ENCODE measurements around the gene CCDC47. TPM values are rescaled to one million over a fixed set of nuclear protein-coding genes. Genes with fewer than 3 reads are reported as not detected.
A peak's percentile ranks its signal among the peaks of the same experiment; 100 is the strongest.

CCDC47 gene
- total RNA-seq, 4 donors from 2014 or later: 55.9 to 66.4 (median 63.7) TPM

DNA sequence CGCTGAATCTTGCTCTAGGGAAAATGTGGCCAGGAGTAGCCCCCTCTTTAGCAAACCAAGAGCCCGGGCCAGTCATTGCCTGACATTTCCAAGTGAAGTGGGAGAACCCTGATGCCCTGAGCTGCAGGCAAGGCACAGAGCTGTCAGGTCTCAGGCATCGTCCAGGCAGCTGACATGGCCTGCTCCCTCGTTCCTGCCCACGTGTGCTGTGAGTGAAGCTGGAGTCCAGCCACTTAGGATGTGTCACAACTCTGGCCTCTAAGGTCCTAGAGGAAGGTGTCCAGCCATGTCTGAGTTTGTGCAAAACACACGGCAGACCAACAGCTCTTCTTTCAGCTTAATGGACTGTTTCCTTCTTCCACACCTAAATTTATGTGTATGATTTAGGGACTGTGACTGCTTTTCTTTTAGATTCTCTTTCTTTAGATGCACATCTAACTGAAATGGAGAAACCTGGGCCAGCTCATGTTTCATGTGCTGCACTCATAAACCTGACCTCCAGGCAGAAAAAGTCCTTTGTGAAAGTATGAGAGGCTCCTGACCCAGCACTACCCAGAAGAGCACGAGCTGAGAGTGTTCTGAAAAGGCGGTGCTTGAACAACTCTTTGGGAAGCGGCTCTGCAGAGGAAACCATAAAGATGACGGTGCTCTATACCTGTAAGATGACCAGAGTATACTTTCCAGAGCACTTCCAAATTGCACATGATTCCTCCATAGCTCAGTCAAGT lies 58.7 kb downstream of the CCDC47 start:
- H3K27me3 ChIP-seq: no peaks in the 10 kb centered on the region
- H3K4me3 ChIP-seq: no peak overlapping the region
- no peaks in the 10 kb centered on the region for H3K9me3 ChIP-seq
- intact Hi-C loops (cut with DNase I): no loop called here
- no peak overlapping the region for H3K27ac ChIP-seq
- DNase-seq: no peak
- H3K4me1 ChIP-seq: no peaks in the 10 kb centered on the region
- TF ChIP-seq CTCF (IDR thresholded peaks at IDR 0.05): no peak
- no peak for TF ChIP-seq POLR2A (IDR thresholded peaks at IDR 0.05)
- H3K36me3 ChIP-seq: peaks cover 0 to 61% (median 15%) of the 10 kb centered on the region in 3 donors
- WGBS, 2 donors: 69 to 72% methylated on average over 7 to 9 of the region's 10 CpGs

DNA sequence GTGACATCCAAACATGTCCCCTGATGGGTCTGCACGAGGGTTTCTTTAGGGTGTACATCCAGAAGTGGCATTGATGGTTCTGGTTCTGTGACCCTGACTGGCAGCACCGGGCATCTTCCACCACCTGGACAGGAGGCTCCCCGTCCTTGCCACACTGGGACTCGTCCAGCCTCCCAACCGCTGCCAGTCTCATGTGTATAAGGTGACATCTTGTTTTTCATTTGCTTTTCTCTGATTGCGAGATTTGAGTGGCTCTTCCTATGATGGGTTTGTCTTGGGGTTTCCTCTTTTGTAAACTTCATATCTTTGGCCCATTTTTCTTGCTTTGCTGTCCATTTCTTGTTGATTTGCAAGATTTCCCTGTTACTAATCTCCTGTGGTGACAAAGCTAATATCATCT lies 64.3 kb downstream of the CCDC47 start:
- 90 to 95% methylated on average over 6 of the region's 6 CpGs for WGBS, 2 donors
- Histone ChIP-seq H3K4me3 (no peak overlapping the region), H3K27me3 (no peaks in the 10 kb centered on the region), H3K4me1 (peaks cover 0 to 17% (median 0%) of the 10 kb centered on the region in 3 donors), H3K36me3 (peaks cover 0 to 97% (median 18%) of the 10 kb centered on the region in 3 donors), H3K27ac (no peak overlapping the region), H3K9me3 (no peaks in the 10 kb centered on the region)
- no peak for TF ChIP-seq CTCF (IDR thresholded peaks at IDR 0.05)
- no peak for TF ChIP-seq POLR2A (IDR thresholded peaks at IDR 0.05)
- intact Hi-C loops (cut with DNase I): no loop called here
- DNase-seq: no peak

- no peak for TF ChIP-seq CTCF (IDR thresholded peaks at IDR 0.05)
- no peak for TF ChIP-seq POLR2A (IDR thresholded peaks at IDR 0.05)
- Histone ChIP-seq H3K27me3 (no peaks in the 10 kb centered on the region), H3K27ac (no peak overlapping the region), H3K9me3 (no peaks in the 10 kb centered on the region), H3K36me3 (peaks cover 6 to 92% (median 18%) of the 10 kb centered on the region in 3 donors), H3K4me1 (peaks cover 0 to 19% (median 0%) of the 10 kb centered on the region in 3 donors), H3K4me3 (no peak overlapping the region)
- DNase-seq: no peak
- intact Hi-C loops (cut with DNase I): no loop called here
- WGBS, 2 donors: 79 to 82% methylated on average over 4 to 8 of the region's 11 CpGs
Measured at GRCh38 chr17:63707151-63707550, 66.2 kb downstream of the CCDC47 start.

GRCh38 chr17:63706336-63707082 lies 66.9 kb downstream of the CCDC47 start:
- Histone ChIP-seq H3K36me3 (peaks cover 6 to 85% (median 18%) of the 10 kb centered on the region in 3 donors), H3K9me3 (no peaks in the 10 kb centered on the region), H3K4me3 (no peak overlapping the region), H3K4me1 (peaks cover 0 to 25% (median 2%) of the 10 kb centered on the region in 3 donors), H3K27me3 (no peaks in the 10 kb centered on the region), H3K27ac (no peak overlapping the region)
- DNase-seq: no peak
- intact Hi-C loops (cut with DNase I): no loop called here
- WGBS, 2 donors: 86 to 87% methylated on average over 7 of the region's 7 CpGs
- TF ChIP-seq POLR2A (IDR thresholded peaks at IDR 0.05) (no peak), CTCF (IDR thresholded peaks at IDR 0.05) (no peak)

GRCh38 chr17:63705657-63706056 lies 67.7 kb downstream of the CCDC47 start:
- DNase-seq: no peak
- peaks cover 6 to 77% (median 15%) of the 10 kb centered on the region in 3 donors for H3K36me3 ChIP-seq
- WGBS, 2 donors: 33 to 50% methylated on average over 1 to 3 of the region's 3 CpGs
- TF ChIP-seq POLR2A (IDR thresholded peaks at IDR 0.05): no peak
- TF ChIP-seq CTCF (IDR thresholded peaks at IDR 0.05): no peak
- no peaks in the 10 kb centered on the region for H3K9me3 ChIP-seq
- intact Hi-C loops (cut with DNase I): no loop called here
- H3K27ac ChIP-seq: peak overlapping the region in 1 of 4 donors; percentile 0
- H3K4me3 ChIP-seq: no peak overlapping the region
- H3K4me1 ChIP-seq: peaks cover 3 to 34% (median 11%) of the 10 kb centered on the region in 3 donors
- peaks cover 0 to 4% (median 0%) of the 10 kb centered on the region in 4 donors for H3K27me3 ChIP-seq
